Activated naive CD4-positive, alpha-beta T cell treated with anti-CD3 and anti-CD28 coated beads, Interleukin-2, amount 50 U/mL, for 16 hours (primary cell): Measurements from ENCODE around the gene PRSS57.
"Not testable (repeated sequence)": the region's sequence is repeated elsewhere in the genome, so short reads cannot be mapped to it uniquely, and the experiment has no call there.

Experiments
- DNase-seq: peaks from one replicate; pipeline ENCODE4 v3.0.0-alpha.2; 2020

PRSS57 gene

GRCh38 chr19:722553-723101 is 27.4 kb upstream of the PRSS57 start:
- no peak for DNase-seq

GRCh38 chr19:720345-721160 is 25.3 kb upstream of the PRSS57 start:
- no peak for DNase-seq

GRCh38 chr19:719636-720344 is 24.5 kb upstream of the PRSS57 start:
- DNase-seq, result no peak

GRCh38 chr19:718991-719512 is 23.8 kb upstream of the PRSS57 start:
- no peak for DNase-seq

GRCh38 chr19:718251-718951 is 23.1 kb upstream of the PRSS57 start:
- no peak for DNase-seq

- DNase-seq, result no peak
These were observed 20.1 kb upstream of the PRSS57 start for GRCh38 chr19:715347-715746.

GRCh38 chr19:711254-711653 is 16.0 kb upstream of the PRSS57 start:
- no peak for DNase-seq

- DNase-seq, result no peak
These were observed 15.5 kb upstream of the PRSS57 start for GRCh38 chr19:710767-711166.

GRCh38 chr19:709965-710571 is 14.8 kb upstream of the PRSS57 start:
- no peak for DNase-seq

GRCh38 chr19:709196-709964 is 14.1 kb upstream of the PRSS57 start:
- no peak for DNase-seq

GRCh38 chr19:708154-709143 is 13.2 kb upstream of the PRSS57 start, which contains the start of gene PALM:
TSS of gene PALM (plus strand) at chr19:708935. CDS start at chr19:709147, 212 bp downstream.
- DNase-seq, result no peak

- DNase-seq, result no peak
These were observed 9.1 kb upstream of the PRSS57 start for GRCh38 chr19:704447-704741.

GRCh38 chr19:703651-704446 is 8.6 kb upstream of the PRSS57 start:
- DNase-seq, result peak; percentile 57

GRCh38 chr19:703329-703650 is 8.0 kb upstream of the PRSS57 start:
- DNase-seq, result no peak

GRCh38 chr19:702847-703246 is 7.6 kb upstream of the PRSS57 start:
- DNase-seq, result not testable (repeated sequence)

GRCh38 chr19:699885-700284 is 4.6 kb upstream of the PRSS57 start:
- not testable (repeated sequence) for DNase-seq

GRCh38 chr19:698529-698928 is 3.3 kb upstream of the PRSS57 start:
- not testable (repeated sequence) for DNase-seq

- DNase-seq, result no peak
These were observed 536 bp downstream of the PRSS57 start for GRCh38 chr19:694481-695351.

GRCh38 chr19:690203-690602 is 5.0 kb downstream of the PRSS57 start:
- DNase-seq, result no peak
